GM18873 (cell line): ENCODE results near the gene SLC6A9.

Source experiments
- ATAC-seq: cut with Tn5 transposase; IDR thresholded peaks from one replicate; pipeline ENCODE4 v1.9.1; 2021; ENCODE audit warnings: mild to moderate bottlenecking, moderate library complexity, moderate number of reproducible peaks; ENCODE audit not compliant: unreplicated experiment, low FRiP score

SLC6A9 gene

GRCh38 chr1:44030605-44031251 lies 534 bp downstream of the SLC6A9 start:
- no peak for ATAC-seq

GRCh38 chr1:44029911-44030604 lies 1.2 kb downstream of the SLC6A9 start:
- ATAC-seq = peak; percentile 65

- ATAC-seq = peak; percentile 15
Measured at GRCh38 chr1:44029260-44029910, 1.9 kb downstream of the SLC6A9 start.

- ATAC-seq = no peak
Measured at GRCh38 chr1:44027320-44027719, 3.9 kb downstream of the SLC6A9 start.

DNA sequence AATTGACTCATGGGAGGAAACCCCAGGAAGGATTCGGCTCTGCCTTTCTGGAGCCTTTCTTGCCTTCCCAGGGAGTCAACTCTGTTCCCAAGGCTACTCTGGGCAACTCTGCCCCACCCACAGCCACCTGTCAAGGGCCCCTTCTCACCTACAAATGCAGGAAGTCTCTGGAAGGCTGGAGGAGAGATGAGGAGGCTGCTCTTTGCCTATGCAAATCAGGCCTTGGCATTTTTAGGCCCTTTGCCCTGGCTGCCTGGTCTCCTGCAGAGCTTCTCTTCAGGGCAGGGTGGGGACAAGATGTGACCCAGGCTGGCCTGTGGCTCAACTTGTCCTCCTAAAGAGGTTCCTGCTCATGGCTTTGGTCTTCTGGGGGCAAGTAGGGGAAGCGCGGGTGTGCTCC lies 5.4 kb downstream of the SLC6A9 start:
- no peak for ATAC-seq

DNA sequence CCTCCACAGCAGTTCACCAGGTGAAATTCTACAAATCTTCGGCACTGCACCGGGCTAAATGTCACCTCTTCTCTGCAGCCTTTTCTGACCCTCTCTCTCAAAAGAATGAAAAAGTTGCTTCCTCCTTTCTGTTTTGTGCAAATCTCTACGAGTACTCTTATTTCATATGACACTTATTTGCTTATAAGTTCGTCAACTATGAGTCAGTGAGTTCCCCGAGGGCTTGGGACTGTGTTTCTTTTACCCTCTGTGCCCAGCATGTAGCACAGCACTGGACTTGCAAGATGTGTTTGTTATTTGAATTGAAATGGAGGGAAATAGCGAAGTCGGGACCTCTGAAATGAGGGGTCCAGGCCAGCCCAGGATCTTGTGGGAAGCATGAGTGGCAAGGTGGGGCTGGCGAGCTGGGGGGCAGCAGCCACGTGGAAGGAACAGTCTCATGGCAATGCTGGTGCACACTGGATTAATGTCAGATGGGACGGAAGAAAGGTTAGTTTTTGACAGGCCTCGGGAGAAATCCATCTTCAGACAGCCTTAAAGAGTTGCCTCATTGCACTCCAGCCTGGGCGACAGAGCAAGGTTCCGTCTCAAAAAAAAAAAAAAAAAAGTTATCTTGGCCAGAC lies 6.2 kb downstream of the SLC6A9 start:
- ATAC-seq = no peak

GRCh38 chr1:44024031-44024902 lies 7.0 kb downstream of the SLC6A9 start:
- no peak for ATAC-seq

- no peak for ATAC-seq
Measured at GRCh38 chr1:44021581-44022321, 9.5 kb downstream of the SLC6A9 start.

GRCh38 chr1:44021156-44021555 lies 10.1 kb downstream of the SLC6A9 start:
- no peak for ATAC-seq

GRCh38 chr1:44020464-44020863 lies 10.8 kb downstream of the SLC6A9 start:
- ATAC-seq = no peak

GRCh38 chr1:44019466-44019948 lies 11.8 kb downstream of the SLC6A9 start:
- ATAC-seq = no peak

- ATAC-seq = no peak
Measured at GRCh38 chr1:44016890-44017400, 14.3 kb downstream of the SLC6A9 start.

- no peak for ATAC-seq
Measured at GRCh38 chr1:44016041-44016889, 15.0 kb downstream of the SLC6A9 start.

- no peak for ATAC-seq
Measured at GRCh38 chr1:44015206-44015605, 16.1 kb downstream of the SLC6A9 start.

DNA sequence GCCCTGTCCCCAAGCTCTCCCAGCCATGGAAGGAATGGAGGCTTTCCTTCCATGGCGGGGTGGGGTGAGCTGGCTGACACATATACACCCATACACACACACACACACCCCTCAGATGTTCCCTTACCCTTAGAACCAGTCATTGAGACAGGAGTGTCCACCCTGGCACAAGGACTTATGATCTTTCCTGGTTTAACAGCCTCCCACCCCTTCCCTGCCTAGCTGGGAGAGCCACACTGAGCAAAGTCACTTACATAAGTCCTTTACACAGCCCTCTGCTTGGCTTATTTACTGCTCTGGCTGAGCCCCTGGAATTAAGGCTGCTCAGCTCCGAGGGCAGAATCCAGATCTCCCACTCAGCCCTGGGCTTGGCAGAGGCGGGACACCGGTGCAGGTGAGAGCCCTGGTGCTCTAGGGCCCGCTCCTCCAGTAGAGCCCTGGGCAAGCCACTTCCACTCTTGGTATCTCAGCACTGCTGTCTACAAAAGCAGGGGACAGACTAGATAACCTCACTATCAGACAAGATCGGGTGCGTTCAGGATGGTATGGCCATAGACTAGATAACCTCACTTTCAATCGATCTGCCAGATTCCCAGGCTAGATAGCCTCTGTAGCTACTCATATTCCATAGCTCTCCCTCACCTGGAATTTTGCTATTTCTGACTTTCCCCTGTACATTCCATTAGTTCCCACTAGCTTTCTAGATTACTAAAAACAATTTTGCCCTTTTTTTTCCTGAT lies 16.7 kb downstream of the SLC6A9 start:
- ATAC-seq = no peak

DNA sequence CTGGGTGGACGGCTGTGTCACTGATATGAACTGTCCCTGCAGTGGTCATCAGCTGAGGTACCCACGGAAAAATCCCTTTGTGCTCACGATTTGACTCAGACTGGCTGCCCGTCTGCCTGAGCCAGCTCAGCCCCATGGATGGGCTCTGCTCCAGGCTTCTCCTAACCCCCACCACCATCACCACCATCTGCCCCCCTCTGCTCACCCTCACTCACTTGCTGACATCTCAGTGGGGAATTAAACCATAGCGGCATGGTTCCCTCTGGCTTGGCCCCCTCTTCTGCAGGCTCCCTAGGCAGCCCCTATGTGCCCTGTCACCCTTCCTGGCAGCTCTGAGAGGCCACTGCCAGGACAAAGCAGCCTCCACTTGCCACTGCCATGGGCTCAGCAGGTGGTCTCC lies 17.3 kb downstream of the SLC6A9 start:
- no peak for ATAC-seq

DNA sequence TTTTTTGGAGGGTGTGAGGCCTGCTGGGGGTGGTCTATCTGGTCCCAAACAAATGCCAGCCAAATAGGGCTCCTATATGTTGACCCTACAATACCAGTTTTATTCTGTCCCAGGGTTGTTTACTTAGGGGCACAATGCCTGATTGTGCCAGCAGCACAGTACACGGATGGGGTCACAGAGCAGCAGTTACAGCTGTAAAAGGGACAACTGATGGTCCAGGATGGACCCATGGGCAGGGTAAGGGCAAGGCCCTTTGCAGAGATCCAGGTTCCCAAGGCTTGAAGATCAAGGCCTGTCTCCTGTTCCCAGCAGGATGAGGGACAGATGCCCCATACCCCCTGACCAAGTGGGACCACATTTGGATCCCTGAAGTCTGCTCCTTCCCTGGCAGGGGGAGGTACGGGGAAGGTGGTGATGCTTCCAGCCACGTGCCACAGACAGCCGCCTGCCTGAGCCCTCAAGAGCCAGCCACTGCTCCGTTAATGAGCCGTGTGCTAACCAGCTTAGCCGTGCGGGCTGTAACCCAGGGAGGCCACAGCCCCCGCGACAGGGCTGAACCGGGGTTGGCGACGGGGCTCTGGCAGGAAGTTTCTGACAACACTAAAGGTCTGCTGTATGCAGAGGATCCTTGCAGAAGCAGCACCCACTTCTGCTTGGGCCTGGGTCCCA lies 18.2 kb downstream of the SLC6A9 start:
- no peak for ATAC-seq
